NK-92 (cell line): Measurements from ENCODE around the gene PRKRIP1.
"Not testable (repeated sequence)": the region's sequence is repeated elsewhere in the genome, so short reads cannot be mapped to it uniquely, and the experiment has no call there.

ENCODE experiments used
- DNase-seq: peaks from one replicate; lab custom pipeline; 2025; ENCODE audit not compliant: unreplicated experiment; lab: John Stamatoyannopoulos, UW

The PRKRIP1 gene, protein sequence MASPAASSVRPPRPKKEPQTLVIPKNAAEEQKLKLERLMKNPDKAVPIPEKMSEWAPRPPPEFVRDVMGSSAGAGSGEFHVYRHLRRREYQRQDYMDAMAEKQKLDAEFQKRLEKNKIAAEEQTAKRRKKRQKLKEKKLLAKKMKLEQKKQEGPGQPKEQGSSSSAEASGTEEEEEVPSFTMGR

DNA sequence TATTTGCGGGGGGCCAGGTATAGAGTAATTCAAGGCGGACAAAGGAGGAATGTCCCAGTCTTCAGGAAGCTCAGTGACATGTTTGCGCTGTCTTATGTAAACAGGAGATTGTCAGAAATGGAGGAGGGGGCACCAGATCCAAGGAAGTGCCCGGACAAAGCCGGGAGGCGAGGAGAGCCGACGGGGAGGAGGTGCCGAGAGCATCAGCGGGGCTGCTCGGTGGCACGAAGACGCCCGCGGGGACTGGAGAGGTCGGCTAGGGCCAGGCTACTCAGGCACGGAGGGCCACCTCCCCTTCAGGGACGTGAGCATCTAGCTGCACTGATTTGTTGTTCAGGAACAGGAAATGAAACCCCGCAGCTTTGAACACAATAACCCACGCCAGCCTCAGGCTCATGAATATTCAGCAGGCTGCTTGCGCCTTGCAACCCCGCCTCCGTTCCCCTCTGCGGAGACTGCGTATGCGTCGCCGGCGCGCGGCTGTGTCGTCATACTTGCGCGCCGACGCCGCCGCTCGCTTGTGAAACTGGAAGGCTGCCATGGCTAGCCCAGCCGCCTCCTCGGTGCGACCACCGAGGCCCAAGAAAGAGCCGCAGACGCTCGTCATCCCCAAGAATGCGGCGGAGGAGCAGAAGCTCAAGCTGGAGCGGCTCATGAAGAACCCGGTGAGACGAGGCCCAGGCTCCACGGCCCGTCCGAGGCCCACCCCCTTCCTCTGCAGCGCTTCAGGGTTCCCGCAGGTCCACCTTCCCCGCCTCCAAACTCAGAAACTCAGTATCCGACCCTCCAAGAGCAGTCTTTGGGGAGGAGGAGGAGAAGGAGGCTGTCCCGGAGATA, at the start of gene PRKRIP1:
Gene PRKRIP1, plus strand, starts transcription at position 491 of the 837 bp plus-strand sequence. Its CDS starts 49 bp downstream, at position 540.
- DNase-seq, result peak; percentile 33

- DNase-seq, result not testable (repeated sequence)
Observed at GRCh38 chr7:102346983-102347382, 49.2 kb upstream of the PRKRIP1 start.

GRCh38 chr7:102356344-102356743, 39.8 kb upstream of the PRKRIP1 start, which contains the start of gene SPDYE6:
Gene SPDYE6 (minus strand): TSS chr7:102356444. CDS start chr7:102356023, 421 bp downstream.
- not testable (repeated sequence) for DNase-seq

DNA sequence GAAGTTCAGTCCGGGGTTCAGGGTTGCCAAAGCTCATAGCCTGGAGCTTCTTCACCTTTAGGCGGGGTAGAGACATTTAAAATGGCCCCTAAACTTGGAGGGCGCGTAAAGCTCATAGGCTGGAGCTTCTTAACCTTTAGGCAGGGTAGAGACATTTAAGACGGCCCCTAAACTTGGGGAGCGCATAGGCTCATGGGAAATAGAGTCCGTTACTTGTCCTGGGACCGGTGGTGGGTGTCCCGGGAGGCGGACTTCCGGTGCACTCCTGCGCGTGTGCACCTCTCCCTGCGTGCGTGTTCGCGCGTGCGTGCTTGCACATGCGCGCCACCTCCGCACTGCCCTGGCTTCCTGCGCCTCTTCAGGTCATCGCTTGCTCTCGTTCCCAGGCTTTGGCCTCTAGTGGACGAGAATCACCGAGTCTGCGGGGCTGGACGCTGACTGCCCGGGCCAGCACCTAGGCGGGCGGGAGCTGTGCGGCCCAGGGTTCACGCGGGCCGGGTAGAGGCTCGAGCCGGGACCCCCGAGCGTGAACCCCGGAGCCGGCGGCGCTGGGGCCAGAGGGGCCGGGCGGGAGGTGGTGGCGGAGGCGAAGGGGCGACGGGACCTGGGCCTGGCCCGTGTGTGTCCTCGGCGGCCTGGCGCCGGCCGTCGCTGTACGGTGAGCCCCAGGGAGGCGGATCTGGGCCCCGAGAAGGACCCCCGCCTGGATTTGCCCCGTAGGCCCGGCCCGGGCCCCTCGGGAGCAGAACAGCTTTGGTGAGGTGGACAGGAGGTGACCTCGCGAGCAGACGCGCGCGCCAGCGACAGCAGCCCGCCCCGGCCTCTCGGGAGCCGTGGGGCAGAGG, 32.4 kb upstream of the PRKRIP1 start:
- DNase-seq, result peak; percentile 83

DNA sequence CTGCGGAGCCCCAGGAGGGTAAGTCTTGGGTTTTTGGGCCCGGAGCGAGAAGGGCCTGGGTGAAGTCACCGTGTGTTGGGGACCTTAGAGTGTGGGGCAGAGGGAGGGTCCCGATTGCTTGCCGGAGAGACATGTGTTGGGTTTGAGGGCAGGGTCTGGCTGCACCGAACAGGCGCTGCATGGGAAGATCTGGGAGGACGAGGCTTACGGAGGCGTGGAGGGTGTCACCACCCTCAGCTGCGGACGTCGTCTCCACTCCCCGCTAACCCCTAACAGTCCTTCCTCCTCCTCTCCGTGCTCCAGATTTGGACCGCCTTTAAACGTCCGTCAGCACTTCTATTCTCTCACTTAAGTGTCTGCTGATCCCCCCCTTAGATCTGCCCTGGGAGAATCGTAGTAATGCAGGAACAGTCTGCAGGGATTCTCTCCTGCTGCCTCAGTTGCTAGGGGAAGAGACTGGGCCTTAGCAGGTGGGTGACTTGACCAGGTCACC, 31.7 kb upstream of the PRKRIP1 start:
- DNase-seq, result not testable (repeated sequence)

- not testable (repeated sequence) for DNase-seq
Observed at GRCh38 chr7:102365390-102365789, 30.8 kb upstream of the PRKRIP1 start.

- not testable (repeated sequence) for DNase-seq
Observed at GRCh38 chr7:102370038-102370437, 26.1 kb upstream of the PRKRIP1 start.

- not testable (repeated sequence) for DNase-seq
Observed at GRCh38 chr7:102372796-102373195, 23.4 kb upstream of the PRKRIP1 start.

DNA sequence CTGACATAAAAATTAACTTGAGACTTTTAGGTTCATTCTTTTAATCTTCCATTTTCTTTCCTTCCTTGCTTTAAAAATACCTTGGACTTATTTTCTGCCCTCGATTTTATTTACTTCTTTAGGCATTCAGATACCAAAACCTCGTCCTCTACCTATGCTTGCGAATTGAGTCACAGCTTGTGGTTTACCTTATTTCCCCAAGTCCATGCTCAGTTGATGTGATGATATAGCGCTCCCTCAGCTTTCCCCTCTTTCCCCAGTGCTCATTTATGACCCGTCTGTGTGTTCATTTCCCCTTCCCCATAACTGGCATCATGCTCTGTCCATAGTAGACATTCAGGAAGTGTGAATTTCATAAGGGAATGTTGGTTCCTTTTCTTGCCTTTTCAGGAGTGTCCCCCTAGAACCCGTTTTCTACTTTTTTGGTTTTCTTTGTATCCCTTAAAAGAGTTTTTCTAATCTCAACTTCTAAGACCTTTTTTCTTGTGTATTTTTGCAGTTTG, 19.1 kb upstream of the PRKRIP1 start:
- DNase-seq, result no peak

DNA sequence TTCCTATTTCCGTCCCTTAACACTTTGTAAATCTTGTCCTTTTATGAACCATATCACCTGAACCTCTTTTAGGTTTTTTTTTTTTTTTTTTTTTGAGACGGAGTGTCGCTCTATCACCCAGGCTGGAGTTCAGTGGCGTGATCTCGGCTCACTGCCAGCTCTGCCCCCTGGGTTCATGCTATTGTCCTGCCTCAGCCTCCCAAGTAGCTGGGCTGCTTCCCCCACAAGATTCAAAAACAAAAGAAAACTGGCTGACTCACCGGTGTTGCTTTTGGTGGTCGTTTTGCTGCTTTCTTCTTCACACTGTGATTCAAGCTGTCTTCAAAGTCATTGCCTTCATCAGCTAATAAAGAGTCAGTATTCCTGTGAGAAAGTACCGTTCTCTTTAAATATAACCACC, 15.3 kb upstream of the PRKRIP1 start:
- DNase-seq, result not testable (repeated sequence)

GRCh38 chr7:102381696-102382425, 14.3 kb upstream of the PRKRIP1 start:
- DNase-seq, result not testable (repeated sequence)

DNA sequence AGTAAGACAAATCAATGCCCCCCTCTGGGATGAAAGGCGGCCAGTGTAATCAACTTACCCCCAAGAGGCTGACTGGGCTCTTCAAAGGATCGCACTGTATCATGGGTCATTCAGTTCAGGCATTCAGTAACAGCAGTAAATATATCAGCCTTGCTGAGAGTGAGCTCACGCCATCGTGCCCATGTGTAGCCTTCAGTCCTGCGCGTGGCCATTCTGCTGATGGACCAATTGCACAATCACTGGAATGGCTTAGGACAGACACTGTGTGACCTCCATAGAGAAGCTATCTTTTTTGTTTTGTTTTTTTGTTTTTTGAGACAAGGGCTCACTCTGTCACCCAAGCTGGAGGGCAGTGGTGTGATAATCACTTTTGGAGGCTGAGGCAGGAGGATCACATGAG, 9.1 kb upstream of the PRKRIP1 start:
- no peak for DNase-seq

- DNase-seq, result no peak
Observed at GRCh38 chr7:102389810-102390209, 6.4 kb upstream of the PRKRIP1 start.

- DNase-seq, result peak; percentile 10
Observed at GRCh38 chr7:102390697-102391484, 5.3 kb upstream of the PRKRIP1 start.

DNA sequence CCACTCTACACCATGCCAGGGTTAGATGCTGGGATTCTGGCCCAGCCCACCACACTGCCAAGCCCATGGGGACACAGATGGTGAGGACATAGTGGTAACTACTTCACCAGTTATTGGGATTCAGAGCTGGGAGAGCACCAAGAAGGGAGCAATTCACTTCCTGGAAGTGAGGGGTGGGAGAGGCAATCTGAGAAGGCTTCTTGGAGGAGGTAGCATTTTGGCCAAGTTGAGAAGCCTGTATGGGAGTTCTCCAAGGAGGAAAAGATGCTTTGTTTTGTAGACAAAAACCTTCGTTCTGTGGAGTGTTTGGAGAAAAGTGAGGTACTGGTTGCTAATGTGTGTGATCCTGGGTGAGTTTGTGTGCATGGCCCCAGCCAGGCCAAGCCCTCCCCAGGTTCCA, 3.8 kb upstream of the PRKRIP1 start:
- DNase-seq, result no peak

GRCh38 chr7:102393467-102393866, 2.7 kb upstream of the PRKRIP1 start:
- no peak for DNase-seq

DNA sequence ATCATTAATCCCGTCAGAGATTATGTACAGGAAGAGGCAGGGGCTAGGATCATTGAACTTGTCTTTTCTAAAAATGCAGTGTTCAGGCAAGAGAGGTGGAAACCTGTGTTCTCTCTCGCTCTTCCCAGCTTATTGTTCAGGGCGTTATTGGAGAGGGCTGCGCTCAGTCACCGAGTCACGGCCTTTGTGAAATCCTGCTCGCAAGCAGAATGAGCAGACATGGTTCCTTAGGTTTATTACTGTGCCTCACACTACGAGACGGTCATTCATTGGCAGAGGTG, 631 bp upstream of the PRKRIP1 start:
- DNase-seq, result no peak

DNA sequence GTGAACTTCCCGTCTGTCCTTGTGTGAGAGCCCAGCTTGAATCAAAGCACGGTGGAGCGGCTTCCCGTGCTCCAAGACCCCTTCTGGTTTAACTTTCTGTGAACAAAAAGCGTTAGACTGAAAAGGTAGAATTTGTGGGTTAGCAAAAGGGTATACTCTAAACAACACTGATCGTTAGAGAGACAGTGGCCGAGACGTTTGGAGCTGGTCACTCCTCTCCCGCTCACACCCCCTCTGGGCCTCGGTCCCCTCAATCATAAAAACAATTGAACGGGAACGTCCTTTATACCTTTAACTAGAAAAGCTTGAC, 502 bp downstream of the PRKRIP1 start:
- no peak for DNase-seq

DNA sequence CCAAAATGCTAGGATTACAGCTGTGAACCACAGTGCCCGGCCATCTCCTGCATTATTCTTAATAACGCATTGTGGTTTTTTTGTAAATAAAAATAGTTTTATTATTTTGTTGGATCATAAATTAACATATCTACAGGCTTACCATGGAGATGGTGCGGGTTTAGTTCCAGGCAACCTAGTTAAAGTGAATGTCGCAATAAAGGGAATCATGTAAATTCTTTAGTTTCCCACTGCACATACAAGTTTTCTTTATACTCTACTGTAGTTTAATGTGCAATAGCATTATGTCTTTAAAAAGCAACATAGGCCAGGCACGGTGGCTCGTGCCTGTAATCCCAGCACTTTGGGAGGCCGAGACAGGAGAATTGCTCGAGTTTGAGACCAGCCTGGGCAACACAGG, 2.4 kb downstream of the PRKRIP1 start:
- no peak for DNase-seq

DNA sequence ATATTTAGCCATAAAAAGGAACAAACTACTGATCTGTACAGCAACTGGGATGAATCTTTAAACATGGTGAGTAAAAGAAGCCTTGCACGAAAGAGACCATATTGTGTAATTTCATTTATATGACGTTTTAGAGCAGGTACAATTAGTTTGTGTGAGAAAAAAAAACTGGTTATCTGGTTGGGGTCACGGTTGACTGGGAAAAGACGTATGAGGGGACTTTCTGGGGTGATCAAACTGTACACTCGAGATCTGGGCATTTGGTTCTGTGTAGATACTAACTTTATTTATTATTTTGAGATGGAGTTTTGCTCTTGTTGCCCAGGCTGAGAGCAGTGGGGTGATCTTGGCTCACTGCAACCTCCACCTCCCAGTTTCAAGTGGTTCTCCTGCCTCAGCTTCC, 4.2 kb downstream of the PRKRIP1 start:
- no peak for DNase-seq
